ENCODE measurements around the gene TIE1. TPM values are rescaled to one million over a fixed set of nuclear protein-coding genes. Genes with fewer than 3 reads are reported as not detected.
A peak's percentile ranks its signal among the peaks of the same experiment; 100 is the strongest.

Gene TIE1
- total RNA-seq, 1 donor from 2014 or later: 0.98 TPM

- Mint-ChIP-seq H3K36me3 (ENCODE audit: low read depth, unreplicated experiment) (peaks cover 11% of the 10 kb centered on the region), H3K27me3 (ENCODE audit: low read depth, unreplicated experiment) (peaks cover 26% of the 10 kb centered on the region), H3K27ac (ENCODE audit: unreplicated experiment) (no peak overlapping the region), H3K4me1 (ENCODE audit: low read depth, unreplicated experiment) (peaks cover 13% of the 10 kb centered on the region), H3K4me3 (ENCODE audit: unreplicated experiment) (no peak overlapping the region), H3K9me3 (ENCODE audit: unreplicated experiment) (peaks cover 14% of the 10 kb centered on the region)
- H3K9me3 ChIP-seq (ENCODE audit: insufficient read depth, low read depth, low read length): no peaks in the 10 kb centered on the region
- H3K9ac ChIP-seq (ENCODE audit: low read length): no peak overlapping the region
- no peak overlapping the region for H3K4me3 ChIP-seq (ENCODE audit: insufficient read depth, low read depth, low read length)
- H3K27me3 ChIP-seq (ENCODE audit: insufficient read depth, low read length): no peaks in the 10 kb centered on the region
- H3K4me2 ChIP-seq (ENCODE audit: low read length): no peak overlapping the region
- H4K20me1 ChIP-seq (ENCODE audit: insufficient read depth, low read length): no peaks in the 10 kb centered on the region
- FAIRE-seq (no peak), DNase-seq (ENCODE audit: low read depth) (no peak)
- TF ChIP-seq EZH2 (IDR thresholded peaks at IDR 0.05; ENCODE audit: insufficient read depth, low read length): no peak
- TF ChIP-seq CTCF (IDR thresholded peaks at IDR 0.05; ENCODE audit: insufficient read depth, low read depth, low read length): no peak
- H3K79me2 ChIP-seq (ENCODE audit: insufficient read depth, low read length): no peaks in the 10 kb centered on the region
- no peaks in the 10 kb centered on the region for H3K4me1 ChIP-seq (ENCODE audit: insufficient read depth, low read length)
- H2AFZ ChIP-seq (ENCODE audit: low read depth, low read length): no peak overlapping the region
- H3K27ac ChIP-seq (ENCODE audit: low read depth, low read length): no peak overlapping the region
- H3K36me3 ChIP-seq (ENCODE audit: insufficient read depth, low read length): no peaks in the 10 kb centered on the region
Measured at GRCh38 chr1:43303471-43304313, 2.9 kb downstream of the TIE1 start.

GRCh38 chr1:43304314-43304681, 3.5 kb downstream of the TIE1 start:
- no peak for FAIRE-seq
- Histone ChIP-seq H3K4me1 (ENCODE audit: insufficient read depth, low read length) (no peaks in the 10 kb centered on the region), H4K20me1 (ENCODE audit: insufficient read depth, low read length) (no peaks in the 10 kb centered on the region), H3K4me3 (ENCODE audit: insufficient read depth, low read depth, low read length) (no peak overlapping the region), H3K27me3 (ENCODE audit: insufficient read depth, low read length) (no peaks in the 10 kb centered on the region), H3K9ac (ENCODE audit: low read length) (no peak overlapping the region), H3K36me3 (ENCODE audit: insufficient read depth, low read length) (no peaks in the 10 kb centered on the region), H3K79me2 (ENCODE audit: insufficient read depth, low read length) (no peaks in the 10 kb centered on the region), H3K9me3 (ENCODE audit: insufficient read depth, low read depth, low read length) (no peaks in the 10 kb centered on the region), H3K4me2 (ENCODE audit: low read length) (no peak overlapping the region), H2AFZ (ENCODE audit: low read depth, low read length) (no peak overlapping the region), H3K27ac (ENCODE audit: low read depth, low read length) (no peak overlapping the region)
- no peak for DNase-seq (ENCODE audit: low read depth)
- Mint-ChIP-seq H3K4me1 (ENCODE audit: low read depth, unreplicated experiment) (peaks cover 13% of the 10 kb centered on the region), H3K27me3 (ENCODE audit: low read depth, unreplicated experiment) (peaks cover 27% of the 10 kb centered on the region), H3K9me3 (ENCODE audit: unreplicated experiment) (peaks cover 14% of the 10 kb centered on the region), H3K27ac (ENCODE audit: unreplicated experiment) (peak overlapping the region; percentile 73), H3K36me3 (ENCODE audit: low read depth, unreplicated experiment) (peaks cover 11% of the 10 kb centered on the region), H3K4me3 (ENCODE audit: unreplicated experiment) (no peak overlapping the region)
- TF ChIP-seq EZH2 (IDR thresholded peaks at IDR 0.05; ENCODE audit: insufficient read depth, low read length) (no peak), CTCF (IDR thresholded peaks at IDR 0.05; ENCODE audit: insufficient read depth, low read depth, low read length) (no peak)

GRCh38 chr1:43304771-43305300, 4.1 kb downstream of the TIE1 start:
- FAIRE-seq (no peak), DNase-seq (ENCODE audit: low read depth) (no peak)
- TF ChIP-seq CTCF (IDR thresholded peaks at IDR 0.05; ENCODE audit: insufficient read depth, low read depth, low read length): no peak
- TF ChIP-seq EZH2 (IDR thresholded peaks at IDR 0.05; ENCODE audit: insufficient read depth, low read length): no peak
- H3K36me3 Mint-ChIP-seq (ENCODE audit: low read depth, unreplicated experiment): peaks cover 11% of the 10 kb centered on the region
- H3K27me3 Mint-ChIP-seq (ENCODE audit: low read depth, unreplicated experiment): peaks cover 27% of the 10 kb centered on the region
- no peaks in the 10 kb centered on the region for H4K20me1 ChIP-seq (ENCODE audit: insufficient read depth, low read length)
- no peak overlapping the region for H3K9ac ChIP-seq (ENCODE audit: low read length)
- no peak overlapping the region for H3K4me2 ChIP-seq (ENCODE audit: low read length)
- no peak overlapping the region for H3K4me3 ChIP-seq (ENCODE audit: insufficient read depth, low read depth, low read length)
- H3K9me3 ChIP-seq (ENCODE audit: insufficient read depth, low read depth, low read length): no peaks in the 10 kb centered on the region
- no peaks in the 10 kb centered on the region for H3K36me3 ChIP-seq (ENCODE audit: insufficient read depth, low read length)
- H3K9me3 Mint-ChIP-seq (ENCODE audit: unreplicated experiment): peaks cover 14% of the 10 kb centered on the region
- H3K4me1 ChIP-seq (ENCODE audit: insufficient read depth, low read length): no peaks in the 10 kb centered on the region
- no peak overlapping the region for H3K27ac Mint-ChIP-seq (ENCODE audit: unreplicated experiment)
- no peak overlapping the region for H2AFZ ChIP-seq (ENCODE audit: low read depth, low read length)
- H3K27ac ChIP-seq (ENCODE audit: low read depth, low read length): no peak overlapping the region
- peaks cover 13% of the 10 kb centered on the region for H3K4me1 Mint-ChIP-seq (ENCODE audit: low read depth, unreplicated experiment)
- no peak overlapping the region for H3K4me3 Mint-ChIP-seq (ENCODE audit: unreplicated experiment)
- no peaks in the 10 kb centered on the region for H3K27me3 ChIP-seq (ENCODE audit: insufficient read depth, low read length)
- no peaks in the 10 kb centered on the region for H3K79me2 ChIP-seq (ENCODE audit: insufficient read depth, low read length)

Data from astrocyte (in vitro differentiated cells and primary cell).